Measurements from ENCODE around the gene SORBS1. TPM values are rescaled to one million over a fixed set of nuclear protein-coding genes. Genes with fewer than 3 reads are reported as not detected.
A peak's percentile ranks its signal among the peaks of the same experiment; 100 is the strongest.

Gene SORBS1
- total and polyA plus RNA-seq, 2 donors (not counting 3 experiments of a cell fraction or from before 2014, with no cell fraction given) = 2.0 to 7.9 TPM

- Histone ChIP-seq H3K9me1 (replicated peaks; ENCODE audit: control insufficient read depth, extremely low read depth, insufficient read depth, low read length) (no peaks in the 10 kb centered on the region), H4K20me1 (replicated peaks; ENCODE audit: control insufficient read depth, extremely low read depth, insufficient read depth, low read length) (no peaks in the 10 kb centered on the region), H3K27me3 (ENCODE audit: control insufficient read depth in 2 of 2, insufficient read depth in 2 of 2, low read length in 2 of 2) (peaks cover 0 to 2% of the 10 kb centered on the region in 2 experiments), H3K4me2 (ENCODE audit: insufficient read depth, low read length) (no peak overlapping the region), H3K9ac (replicated peaks; ENCODE audit: extremely low read depth, insufficient read depth, low read length) (no peak overlapping the region), H3K27ac (ENCODE audit: insufficient read depth, low read depth, low read length) (no peak overlapping the region), H3K9me3 (replicated peaks; ENCODE audit: control insufficient read depth, insufficient read depth, low read length) (no peaks in the 10 kb centered on the region), H3K4me1 (ENCODE audit: control insufficient read depth, extremely low read depth, insufficient read depth, low read length) (peaks cover 5% of the 10 kb centered on the region), H3K36me3 (ENCODE audit: control insufficient read depth in 2 of 2, extremely low read depth in 1 of 2, insufficient read depth in 2 of 2, low read length in 2 of 2) (no peaks in the 10 kb centered on the region), H3K79me2 (ENCODE audit: control insufficient read depth, insufficient read depth, low read length) (no peaks in the 10 kb centered on the region), H2AFZ (ENCODE audit: low read depth, low read length) (no peak overlapping the region), H3K4me3 (replicated peaks in 1 of 3; ENCODE audit: insufficient read depth in 1 of 3, low read depth in 1 of 3, low read length in 3 of 3) (no peak overlapping the region)
- DNase-seq (ENCODE audit: low read depth, low spot score) (peak; percentile 61), FAIRE-seq (peak; percentile 95)
- dilution Hi-C loops (cut with MboI; ENCODE audit: extremely low pct_ligation_motif_present, low sequenced_read_pairs) = no loop called here
- no peak for TF ChIP-seq EZH2 (IDR thresholded peaks at IDR 0.05; ENCODE audit: borderline replicate concordance, low read depth, low read length, severe bottlenecking)
- TF ChIP-seq MYC (IDR thresholded peaks at IDR 0.05; ENCODE audit: low read depth, low read length) = no peak
- TF ChIP-seq POLR2AphosphoS5 (IDR thresholded peaks at IDR 0.05; ENCODE audit: insufficient read depth, low read depth, low read length) = no peak
- peak; percentile 89 to 95 for TF ChIP-seq CTCF (IDR thresholded peaks at IDR 0.05; ENCODE audit: extremely low read depth in 1 of 2, insufficient read depth in 1 of 2, low read depth in 1 of 2, low read length in 2 of 2)
- intact Hi-C loops (cut with micrococcal nuclease) = loop anchor here (1.0 kb wide), 5 partner anchors 15 to 297 kb away; partner anchors contain the start of gene SORBS1
- no TSS peak for BruUV-seq (replicated peaks)
- ChIA-PET POLR2A (no interaction called here), CTCF (interaction anchor here (0.8 to 12.7 kb wide), 34 partner anchors 9 to 440 kb away, joined by 3 to 314 read pairs (median 4); partner anchors contain the start of gene SORBS1)
Measured at GRCh38 chr10:95430231-95430951, 130.8 kb downstream of the SORBS1 start.

All from endothelial cell of umbilical vein (primary cell).